ENCODE measurements around the gene NAPSA. TPM values are rescaled to one million over a fixed set of nuclear protein-coding genes. Genes with fewer than 3 reads are reported as not detected.

NAPSA gene
- total and polyA plus RNA-seq, 2 of the 8 experiments (the other 6 are each of a cell fraction or from before 2014, with no cell fraction given), result 0.71 to 0.73 TPM

DNA sequence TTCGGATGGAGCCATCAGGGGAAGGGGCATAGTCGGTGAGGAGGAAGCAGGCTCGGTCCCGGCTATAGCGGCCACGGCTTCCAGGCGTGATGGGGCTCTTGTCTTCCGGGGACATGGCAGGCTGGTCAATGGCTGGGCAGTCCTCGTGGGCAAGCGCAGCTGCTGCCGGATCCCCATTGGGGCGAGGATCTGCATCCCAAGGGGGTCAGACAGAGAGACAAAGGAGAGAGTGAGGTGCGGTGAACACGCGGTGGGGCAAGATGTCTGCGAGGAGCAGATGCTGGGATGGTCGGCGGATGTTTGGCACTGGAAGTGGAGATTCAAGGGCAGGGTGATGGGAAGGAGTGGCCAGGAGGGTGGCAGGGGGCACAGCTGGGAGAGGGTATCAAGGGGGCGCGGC lies 44.8 kb downstream of the NAPSA start:
- peaks cover 12 to 15% of the 10 kb centered on the region in 2 experiments for H4K20me1 ChIP-seq (replicated peaks in 1 of 2; ENCODE audit: control insufficient read depth in 1 of 2, insufficient read depth in 2 of 2, low read length in 2 of 2)
- H3K18ac ChIP-seq (ENCODE audit: extremely low read depth, low read length), result no peak overlapping the region
- no peak overlapping the region for H3K4me3 ChIP-seq (ENCODE audit: extremely low read depth in 1 of 4, insufficient read depth in 2 of 4, low read depth in 3 of 4, low read length in 4 of 4)
- ChIA-PET POLR2A (ENCODE audit: partially characterized antibody) (interaction anchor here (0.6 to 1.6 kb wide), 4 partner anchors 9 to 440 kb away, joined by 3 to 5 read pairs (median 4); partner anchors contain the start of gene KCNC3), CTCF (ENCODE audit: partially characterized antibody) (interaction anchor here (1.1 kb wide), 1 partner anchor 68 kb away, joined by 5 read pairs; no protein-coding TSS in a partner anchor)
- no peaks in the 10 kb centered on the region; a peak in 1 of 4 replicates for H3K79me2 ChIP-seq (ENCODE audit: control insufficient read depth in 1 of 2, insufficient read depth in 2 of 2, low read length in 2 of 2)
- no peak overlapping the region for H2BK15ac ChIP-seq (ENCODE audit: low read length)
- H3K4me1 ChIP-seq (replicated peaks in 1 of 4; ENCODE audit: control insufficient read depth in 3 of 4, insufficient read depth in 4 of 4, low read length in 3 of 4), result peaks cover 0 to 9% (median 6%) of the 10 kb centered on the region in 4 experiments; a peak in 5 of 7 replicates
- no peak overlapping the region for H2BK5ac ChIP-seq (ENCODE audit: low read depth, low read length)
- no peak overlapping the region for H2BK120ac ChIP-seq (replicated peaks; ENCODE audit: low read depth, low read length)
- DNase-seq (ENCODE audit: low read depth in 1 of 2, low spot score in 2 of 2), result no peak
- peak overlapping the region; percentile 40; the same call in 1 of the 2 replicates for H4K8ac ChIP-seq (ENCODE audit: extremely low read depth, insufficient read depth, low read length)
- no peak overlapping the region for H2AFZ ChIP-seq (ENCODE audit: low read length)
- peaks cover 3 to 13% (median 5%) of the 10 kb centered on the region in 4 experiments; a peak in 5 of 8 replicates for H3K36me3 ChIP-seq (ENCODE audit: control insufficient read depth in 2 of 4, insufficient read depth in 4 of 4, low read length in 3 of 4)
- H3K23ac ChIP-seq (ENCODE audit: insufficient read length), result no peak overlapping the region
- no peaks in the 10 kb centered on the region for H3K9me3 ChIP-seq (ENCODE audit: insufficient read depth in 2 of 2, low read depth in 1 of 2, low read length in 1 of 2)
- H3K56ac ChIP-seq (replicated peaks; ENCODE audit: insufficient read length, low read depth, low read length), result no peak overlapping the region
- H3K27ac ChIP-seq (ENCODE audit: low read depth, low read length), result no peak overlapping the region
- peaks cover 3% of the 10 kb centered on the region; the same call in 1 of the 2 replicates for H3K23me2 ChIP-seq (ENCODE audit: low read depth, low read length)
- no peak overlapping the region for H3K9ac ChIP-seq (replicated peaks in 1 of 4; ENCODE audit: extremely low read depth in 1 of 4, low read depth in 3 of 4, low read length in 3 of 4)
- no peak overlapping the region for H4K5ac ChIP-seq (ENCODE audit: insufficient read length, low read depth, low read length)
- H3K79me1 ChIP-seq (ENCODE audit: low read depth, low read length), result peaks cover 6% of the 10 kb centered on the region; the same call in 1 of the 2 replicates
- no peak overlapping the region for H2BK20ac ChIP-seq (ENCODE audit: low read length)
- no peak overlapping the region for H3K4ac ChIP-seq (replicated peaks; ENCODE audit: insufficient read length, low read depth, low read length)
- H3K4me2 ChIP-seq (ENCODE audit: insufficient read depth in 1 of 2, low read depth in 2 of 2, low read length in 2 of 2), result no peak overlapping the region
- no peak for FAIRE-seq
- H3K27me3 ChIP-seq (replicated peaks in 1 of 4; ENCODE audit: control insufficient read depth in 3 of 4, extremely low read depth in 1 of 4, insufficient read depth in 3 of 4, low read length in 3 of 4), result no peaks in the 10 kb centered on the region; a peak in 1 of 7 replicates
- H3K14ac ChIP-seq (ENCODE audit: insufficient read length), result no peak overlapping the region
- no peak overlapping the region for H4K91ac ChIP-seq (replicated peaks; ENCODE audit: insufficient read length, low read length)
- no peak overlapping the region for H2AK5ac ChIP-seq (ENCODE audit: low read depth, low read length)
- WGBS, 2 experiments (ENCODE audit: extremely low coverage in 1 of 2, insufficient coverage in 1 of 2, insufficient read length in 1 of 2, insufficient replicate concordance in 2 of 2, low coverage in 1 of 2, low lambda C conversion rate in 2 of 2, missing lambda C conversion rate in 1 of 2), result 90% methylated on average over 14 of the region's 20 CpGs; no CpG with 5 or more reads in 1 of the 2 experiments
- H2BK12ac ChIP-seq (ENCODE audit: low read depth, low read length), result peak overlapping the region; percentile 50; the same call in 1 of the 2 replicates
- no peak for TF ChIP-seq SP2 (IDR thresholded peaks at IDR 0.05; ENCODE audit: low read length)
- no peak for TF ChIP-seq EZH2 (IDR thresholded peaks at IDR 0.05; ENCODE audit: low read depth, low read length, severe bottlenecking)
- no peak for TF ChIP-seq GABPA (IDR thresholded peaks at IDR 0.05; ENCODE audit: borderline replicate concordance, insufficient read depth, low read length)
- TF ChIP-seq TAF1 (IDR thresholded peaks at IDR 0.05; ENCODE audit: low read depth, low read length), result no peak

All from H1 (cell line).